Measurements from ENCODE around the gene GIN1. TPM values are rescaled to one million over a fixed set of nuclear protein-coding genes. Genes with fewer than 3 reads are reported as not detected.
A peak's percentile ranks its signal among the peaks of the same experiment; 100 is the strongest.

Gene GIN1
- total and polyA plus RNA-seq, 2 of the 4 experiments (the other 2 are of a cell fraction) = 2.9 to 3.1 TPM

- no TSS peak for BruUV-seq (replicated peaks)
- no peak overlapping the region for H3K27ac ChIP-seq (ENCODE audit: insufficient read depth, low read length)
- no peak overlapping the region for H3K18ac ChIP-seq (ENCODE audit: low read depth, low read length)
- H3K4me3 ChIP-seq (ENCODE audit: insufficient read depth, low read depth, low read length) = no peak overlapping the region
- H3K9me1 ChIP-seq (ENCODE audit: insufficient read depth, low read length) = no peaks in the 10 kb centered on the region
- no peaks in the 10 kb centered on the region for H4K20me1 ChIP-seq (ENCODE audit: insufficient read depth, low read length)
- ATAC-seq (ENCODE audit: low read depth) (peak; percentile 54; the same call in 1 of the 2 replicates), DNase-seq (peak; percentile 65)
- no peak overlapping the region for H4K91ac ChIP-seq (ENCODE audit: insufficient read depth, low read depth, low read length)
- no peaks in the 10 kb centered on the region for H3K36me3 ChIP-seq (ENCODE audit: control insufficient read depth, insufficient read depth, low read length)
- no peaks in the 10 kb centered on the region for H3K4me1 ChIP-seq (ENCODE audit: control insufficient read depth, insufficient read depth, low read length)
- H3K9me3 ChIP-seq (ENCODE audit: control insufficient read depth, insufficient read depth, low read length) = no peaks in the 10 kb centered on the region
- H2BK120ac ChIP-seq (ENCODE audit: low read depth, low read length) = no peak overlapping the region
- H2BK15ac ChIP-seq (ENCODE audit: low read depth, low read length) = no peak overlapping the region
- dilution Hi-C loops (cut with HindIII; ENCODE audit: low sequenced_read_pairs, unreplicated experiment) (no loop called here), intact Hi-C loops (cut with micrococcal nuclease) (loop anchor here (1.0 to 10.0 kb wide), 6 partner anchors 96 to 504 kb away; no protein-coding TSS in a partner anchor), in situ Hi-C loops (cut with MboI; ENCODE audit: low sequenced_read_pairs) (loop anchor here (5.0 to 10.0 kb wide), 2 partner anchors 266 to 459 kb away; no protein-coding TSS in a partner anchor)
- ChIA-PET CTCF (no interaction called here), POLR2A (ENCODE audit: unreplicated experiment) (no interaction called here)
- no peak for TF ChIP-seq CEBPB (IDR thresholded peaks at IDR 0.05; ENCODE audit: low read depth, low read length)
- peak; percentile 78 for TF ChIP-seq SMC3 (IDR thresholded peaks at IDR 0.05; ENCODE audit: low read depth, low read length)
- TF ChIP-seq NFE2L2 (IDR thresholded peaks at IDR 0.05; ENCODE audit: low read depth, low read length) = no peak
- TF ChIP-seq RAD21 (IDR thresholded peaks at IDR 0.05; ENCODE audit: low read length) = peak; percentile 83
- TF ChIP-seq CTCF (conservative IDR thresholded peaks at IDR 0.05; ENCODE audit: low read depth, low read length) = peak; percentile 71
- no peak overlapping the region for H3K23ac ChIP-seq (ENCODE audit: low read depth, low read length)
- no peak overlapping the region for H2AFZ ChIP-seq (replicated peaks; ENCODE audit: low read length, poor library complexity)
- H2AK9ac ChIP-seq (replicated peaks; ENCODE audit: low read depth, low read length, poor library complexity) = no peak overlapping the region
- H2AK5ac ChIP-seq (ENCODE audit: low read depth, low read length) = no peak overlapping the region
- H2BK20ac ChIP-seq (ENCODE audit: low read depth, low read length) = no peak overlapping the region
- H3K4ac ChIP-seq (ENCODE audit: low read depth, low read length) = no peak overlapping the region
- H3K4me2 ChIP-seq (ENCODE audit: low read depth, low read length) = no peak overlapping the region
- no peak overlapping the region for H2BK5ac ChIP-seq (ENCODE audit: low read depth, low read length, poor library complexity, severe bottlenecking)
- H3K79me1 ChIP-seq (ENCODE audit: low read depth in 1 of 2, low read length in 2 of 2) = no peaks in the 10 kb centered on the region
- no peaks in the 10 kb centered on the region for H3K27me3 ChIP-seq (ENCODE audit: control insufficient read depth, insufficient read depth, low read length)
- no CpG with 5 or more reads among the region's 4 CpGs for WGBS, 2 experiments (ENCODE audit: extremely low coverage in 2 of 2, insufficient read length in 1 of 2)
- H3K9ac ChIP-seq (ENCODE audit: low read depth, low read length) = no peak overlapping the region
- H4K5ac ChIP-seq (ENCODE audit: low read depth, low read length) = no peak overlapping the region
- H3K14ac ChIP-seq (replicated peaks; ENCODE audit: low read depth, low read length) = no peak overlapping the region
- no peak overlapping the region for H3K56ac ChIP-seq (ENCODE audit: extremely low read depth, insufficient read depth, low read length)
- H4K8ac ChIP-seq (ENCODE audit: low read depth in 2 of 2, low read length in 2 of 2) = no peak overlapping the region
These were observed 78.8 kb downstream of the GIN1 start for GRCh38 chr5:103041071-103041676.

Data from IMR-90 (cell line).